ENCODE data around the gene ELN.

The ELN gene

DNA sequence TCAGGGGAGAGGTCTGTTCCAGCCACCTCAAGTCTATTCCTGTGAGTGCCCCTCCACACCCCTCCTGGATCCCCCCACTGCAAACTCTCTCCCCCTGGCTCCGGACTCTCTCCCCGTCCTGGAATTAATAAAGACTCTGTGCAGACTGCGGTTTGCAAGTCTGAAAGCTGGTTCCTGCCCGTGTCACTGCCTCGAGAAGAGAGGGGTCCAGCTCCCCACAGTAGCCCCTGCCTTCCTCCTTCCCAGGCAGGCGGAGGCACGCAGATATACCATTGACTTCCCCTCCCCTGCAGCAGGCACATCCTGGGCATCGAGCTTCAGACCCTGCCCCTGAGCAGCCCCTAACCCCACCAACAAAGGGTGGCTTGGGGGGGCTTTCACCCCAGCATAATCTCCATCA lies 2.2 kb upstream of the ELN start:
- H3K4me3 ChIP-seq (ENCODE audit: control insufficient read depth, low read depth, low read length), result no peak overlapping the region
- no peak for TF ChIP-seq CTCF (conservative IDR thresholded peaks at IDR 0.05; ENCODE audit: control insufficient read depth, insufficient read depth, low read depth, low read length)
- no peak for DNase-seq (ENCODE audit: low read depth)

DNA sequence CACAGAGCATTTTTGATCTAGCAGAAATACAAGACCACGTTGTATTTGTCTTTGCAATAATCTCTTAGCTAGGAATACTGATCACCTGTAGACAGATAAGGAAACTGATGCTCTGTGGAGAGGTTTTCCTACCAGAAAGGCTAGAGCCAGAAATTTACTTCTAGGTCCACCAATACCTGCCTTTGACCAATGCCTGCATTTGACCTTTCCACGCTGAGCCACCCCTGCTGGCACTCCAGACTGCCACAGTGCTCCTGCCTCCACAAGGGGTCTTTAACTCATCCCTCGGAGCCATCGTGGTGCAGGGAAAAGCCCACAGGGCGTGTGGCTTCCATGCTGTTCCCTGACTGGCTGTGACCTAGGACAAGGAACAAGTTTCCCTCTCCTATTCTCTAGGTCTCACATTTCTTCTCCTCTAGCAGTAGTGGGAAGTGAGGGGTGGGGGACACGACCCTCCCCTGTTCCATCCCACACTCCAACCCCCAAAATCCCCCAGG lies 1.5 kb upstream of the ELN start:
- H3K4me3 ChIP-seq (ENCODE audit: control insufficient read depth, low read depth, low read length), result no peak overlapping the region
- TF ChIP-seq CTCF (conservative IDR thresholded peaks at IDR 0.05; ENCODE audit: control insufficient read depth, insufficient read depth, low read depth, low read length), result no peak
- DNase-seq (ENCODE audit: low read depth), result no peak

GRCh38 chr7:74026903-74027682 lies 880 bp upstream of the ELN start:
- peak; percentile 44 for DNase-seq (ENCODE audit: low read depth)
- TF ChIP-seq CTCF (conservative IDR thresholded peaks at IDR 0.05; ENCODE audit: control insufficient read depth, insufficient read depth, low read depth, low read length), result peak; percentile 84

GRCh38 chr7:74028321-74028838 lies 407 bp downstream of the ELN start:
- no peak overlapping the region for H3K4me3 ChIP-seq (ENCODE audit: control insufficient read depth, low read depth, low read length)
- TF ChIP-seq CTCF (conservative IDR thresholded peaks at IDR 0.05; ENCODE audit: control insufficient read depth, insufficient read depth, low read depth, low read length), result no peak
- no peak for DNase-seq (ENCODE audit: low read depth)

More at GRCh38 chr7:74026903-74027682, 880 bp upstream of the ELN start:
- no peak overlapping the region for H3K4me3 ChIP-seq (ENCODE audit: control insufficient read depth, low read depth, low read length)

DNA sequence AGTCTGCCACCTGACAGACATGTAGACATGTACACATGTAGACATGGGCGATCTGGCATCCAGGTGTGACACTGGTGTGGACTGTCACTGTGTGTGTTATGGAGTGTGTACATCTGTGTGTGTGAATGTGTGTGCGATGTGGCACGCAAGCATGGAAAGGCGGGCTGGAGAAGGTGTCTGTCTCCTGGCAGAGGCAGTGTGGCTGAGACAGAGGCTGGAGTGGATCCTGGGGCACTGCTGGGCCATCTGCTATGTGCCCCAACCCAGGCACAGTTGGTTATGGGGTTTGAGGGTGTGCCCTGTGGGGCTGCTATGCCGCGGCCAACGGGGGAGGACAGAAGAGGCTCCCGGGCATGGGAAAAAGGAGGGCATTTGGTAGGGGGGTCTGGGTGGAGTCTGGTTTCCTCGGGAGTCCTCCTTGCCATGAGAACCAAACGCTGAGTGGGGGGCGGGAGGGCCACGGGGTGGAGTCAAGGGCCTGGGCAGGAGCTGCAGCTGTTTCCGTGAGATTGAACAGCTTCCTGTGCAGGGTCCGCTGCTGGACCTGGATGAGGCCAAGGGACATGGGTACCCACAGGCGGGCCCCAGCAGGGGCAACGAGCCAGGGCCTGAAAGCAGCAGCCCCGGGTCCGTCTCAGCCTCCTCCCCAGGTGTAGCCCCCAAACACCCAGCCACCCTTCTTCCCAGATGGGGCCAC lies 1.3 kb downstream of the ELN start:
- no peak for DNase-seq (ENCODE audit: low read depth)
- H3K4me3 ChIP-seq (ENCODE audit: control insufficient read depth, low read depth, low read length), result no peak overlapping the region
- no peak for TF ChIP-seq CTCF (conservative IDR thresholded peaks at IDR 0.05; ENCODE audit: control insufficient read depth, insufficient read depth, low read depth, low read length)

GRCh38 chr7:74029991-74030415 lies 2.0 kb downstream of the ELN start:
- no peak overlapping the region for H3K4me3 ChIP-seq (ENCODE audit: control insufficient read depth, low read depth, low read length)
- no peak for DNase-seq (ENCODE audit: low read depth)
- TF ChIP-seq CTCF (conservative IDR thresholded peaks at IDR 0.05; ENCODE audit: control insufficient read depth, insufficient read depth, low read depth, low read length), result no peak
